HG03457 (cell line): Measurements from ENCODE around the gene RSPH1.

Experiments used
- ATAC-seq: cut with Tn5 transposase; IDR thresholded peaks from one replicate; pipeline ENCODE4 v1.9.1; 2021; ENCODE audit warnings: moderate number of reproducible peaks; ENCODE audit not compliant: unreplicated experiment

RSPH1 gene

GRCh38 chr21:42451941-42452340 is 44.1 kb downstream of the RSPH1 start:
- no peak for ATAC-seq

- no peak for ATAC-seq
Measured at GRCh38 chr21:42448686-42449085, 47.3 kb downstream of the RSPH1 start.

GRCh38 chr21:42447732-42448131 is 48.3 kb downstream of the RSPH1 start:
- no peak for ATAC-seq

- ATAC-seq = no peak
Measured at GRCh38 chr21:42447182-42447581, 48.8 kb downstream of the RSPH1 start.

GRCh38 chr21:42446531-42446930 is 49.5 kb downstream of the RSPH1 start:
- ATAC-seq = no peak

GRCh38 chr21:42445311-42445710 is 50.7 kb downstream of the RSPH1 start:
- no peak for ATAC-seq

- ATAC-seq = no peak
Measured at GRCh38 chr21:42444745-42445059, 51.3 kb downstream of the RSPH1 start.

- ATAC-seq = no peak
Measured at GRCh38 chr21:42443876-42444744, 51.9 kb downstream of the RSPH1 start.

GRCh38 chr21:42443181-42443785 is 52.7 kb downstream of the RSPH1 start:
- no peak for ATAC-seq

GRCh38 chr21:42441963-42442362 is 54.1 kb downstream of the RSPH1 start:
- ATAC-seq = no peak

- ATAC-seq = no peak
Measured at GRCh38 chr21:42440187-42440792, 55.7 kb downstream of the RSPH1 start.

- ATAC-seq = no peak
Measured at GRCh38 chr21:42439284-42440186, 56.5 kb downstream of the RSPH1 start.

GRCh38 chr21:42438316-42439205 is 57.5 kb downstream of the RSPH1 start:
- ATAC-seq = no peak

GRCh38 chr21:42437786-42438185 is 58.2 kb downstream of the RSPH1 start:
- ATAC-seq = no peak

- ATAC-seq = no peak
Measured at GRCh38 chr21:42436914-42437313, 59.1 kb downstream of the RSPH1 start.

- ATAC-seq = no peak
Measured at GRCh38 chr21:42435833-42436232, 60.2 kb downstream of the RSPH1 start.

- no peak for ATAC-seq
Measured at GRCh38 chr21:42435401-42435800, 60.6 kb downstream of the RSPH1 start.

- ATAC-seq = no peak
Measured at GRCh38 chr21:42434884-42435283, 61.1 kb downstream of the RSPH1 start.

GRCh38 chr21:42433946-42434551 is 62.0 kb downstream of the RSPH1 start:
- no peak for ATAC-seq

GRCh38 chr21:42432695-42433094 is 63.3 kb downstream of the RSPH1 start:
- ATAC-seq = no peak
